ENCODE results near the gene ZNF516.

Gene ZNF516

DNA sequence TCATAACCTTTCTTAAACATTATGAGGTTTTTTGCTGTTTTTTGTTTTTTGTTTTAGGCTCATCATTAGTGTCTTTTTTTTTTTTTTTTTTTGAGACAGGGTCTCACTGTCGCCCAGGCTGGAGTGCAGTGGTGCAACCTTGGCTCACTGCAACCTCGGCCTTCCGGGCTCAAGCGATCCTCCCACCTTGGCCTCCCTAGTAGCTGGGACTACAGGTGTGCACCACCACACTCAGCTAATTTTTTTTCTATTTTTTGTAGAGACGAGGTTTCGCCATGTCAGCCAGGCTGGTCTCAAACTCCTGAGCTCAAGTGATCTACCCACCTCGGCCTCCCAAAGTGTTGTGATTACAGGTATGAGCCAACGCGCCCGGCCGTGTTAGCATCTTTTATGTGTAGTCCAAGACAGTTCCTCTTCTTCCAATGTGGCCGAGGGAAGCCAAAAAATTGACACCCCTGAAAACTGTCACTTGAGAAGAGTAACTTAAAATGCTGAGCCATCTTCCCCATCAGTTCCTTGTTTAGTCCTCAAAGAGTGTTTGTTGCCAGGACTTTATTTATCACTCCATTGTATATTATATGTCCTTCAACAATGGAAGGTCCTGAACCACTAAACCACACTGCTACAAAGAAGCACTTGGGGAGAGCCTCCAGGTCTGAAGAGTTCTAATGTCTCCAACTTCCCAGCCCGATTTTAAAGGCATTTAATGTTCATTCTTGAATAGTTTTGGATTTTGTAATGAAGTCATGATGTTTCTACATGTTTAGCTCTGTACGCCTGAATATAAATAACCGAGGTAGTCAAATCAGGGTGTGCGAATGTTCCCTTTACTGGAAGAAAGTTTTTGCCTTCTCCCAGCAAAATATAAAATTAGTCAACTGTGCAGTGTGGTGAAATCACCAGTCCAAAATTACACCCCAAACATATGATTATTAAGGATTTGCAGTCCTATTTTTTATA, 26.4 kb downstream of the ZNF516 start:
- no peak for DNase-seq

DNA sequence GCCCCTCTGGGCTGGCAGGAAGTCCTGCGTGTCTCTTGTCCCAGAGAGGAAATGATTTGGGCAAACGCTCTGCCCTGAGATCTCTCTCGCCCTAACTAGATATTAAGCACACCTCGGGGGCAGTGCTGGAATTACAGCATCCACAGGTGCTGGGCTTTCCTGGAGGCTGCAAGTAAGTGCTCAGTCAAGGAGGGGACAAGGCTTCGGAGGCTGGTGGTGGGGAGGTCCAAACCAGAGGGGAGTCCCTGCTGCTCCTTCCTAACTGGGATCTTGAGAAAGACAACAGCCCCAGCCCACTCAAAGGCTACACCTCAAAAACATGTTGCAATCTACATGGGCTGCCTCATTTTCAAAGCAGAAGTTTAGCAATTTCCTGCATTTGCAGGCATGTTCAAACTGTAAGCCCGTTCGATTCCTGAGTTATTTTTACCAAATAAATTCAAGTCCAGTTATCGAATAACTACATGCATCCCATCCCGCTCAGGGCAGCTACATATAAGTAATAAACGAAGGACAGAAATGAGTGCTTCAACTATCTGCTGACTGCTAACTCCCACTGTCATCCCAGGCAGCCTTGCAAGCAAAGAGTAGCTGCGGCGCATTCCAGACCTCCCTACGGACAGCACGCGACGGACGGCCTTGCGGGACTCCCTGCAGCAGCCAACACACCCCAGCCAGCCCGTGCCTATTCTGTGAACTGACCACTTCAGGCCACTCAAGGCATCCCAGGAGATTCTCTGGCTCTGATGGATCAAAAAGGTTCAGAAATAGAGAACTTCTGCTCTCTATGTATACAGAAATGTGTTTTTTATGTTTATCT, 27.5 kb downstream of the ZNF516 start:
- DNase-seq = no peak

DNA sequence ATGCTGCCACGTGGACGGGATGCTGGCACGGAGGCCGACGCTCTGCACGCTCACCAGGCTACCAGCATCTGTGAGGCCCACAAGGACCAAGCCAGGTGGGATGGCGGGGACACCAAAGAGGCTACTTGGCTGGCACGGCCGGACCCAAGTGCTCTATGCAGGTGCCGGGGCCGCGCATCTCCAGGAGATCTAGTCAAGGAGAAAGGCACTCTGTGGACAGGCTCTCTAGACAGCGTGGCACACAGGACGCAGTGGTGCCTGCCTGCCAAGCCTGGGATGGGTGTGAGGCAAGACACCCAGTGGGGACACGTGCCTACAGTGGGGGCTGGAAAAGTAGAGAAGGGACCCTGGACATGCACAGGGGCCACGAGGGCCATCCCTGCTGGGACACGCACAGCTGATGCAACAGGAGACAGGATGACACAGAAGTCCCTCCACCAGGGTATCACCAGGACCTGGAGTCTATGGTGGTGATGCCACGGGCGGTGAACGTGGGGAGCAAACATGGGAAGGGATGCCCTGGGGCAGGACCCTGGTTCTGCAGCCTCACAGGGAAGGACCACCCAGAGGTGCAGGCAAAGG, 28.5 kb downstream of the ZNF516 start:
- no peak for DNase-seq

DNA sequence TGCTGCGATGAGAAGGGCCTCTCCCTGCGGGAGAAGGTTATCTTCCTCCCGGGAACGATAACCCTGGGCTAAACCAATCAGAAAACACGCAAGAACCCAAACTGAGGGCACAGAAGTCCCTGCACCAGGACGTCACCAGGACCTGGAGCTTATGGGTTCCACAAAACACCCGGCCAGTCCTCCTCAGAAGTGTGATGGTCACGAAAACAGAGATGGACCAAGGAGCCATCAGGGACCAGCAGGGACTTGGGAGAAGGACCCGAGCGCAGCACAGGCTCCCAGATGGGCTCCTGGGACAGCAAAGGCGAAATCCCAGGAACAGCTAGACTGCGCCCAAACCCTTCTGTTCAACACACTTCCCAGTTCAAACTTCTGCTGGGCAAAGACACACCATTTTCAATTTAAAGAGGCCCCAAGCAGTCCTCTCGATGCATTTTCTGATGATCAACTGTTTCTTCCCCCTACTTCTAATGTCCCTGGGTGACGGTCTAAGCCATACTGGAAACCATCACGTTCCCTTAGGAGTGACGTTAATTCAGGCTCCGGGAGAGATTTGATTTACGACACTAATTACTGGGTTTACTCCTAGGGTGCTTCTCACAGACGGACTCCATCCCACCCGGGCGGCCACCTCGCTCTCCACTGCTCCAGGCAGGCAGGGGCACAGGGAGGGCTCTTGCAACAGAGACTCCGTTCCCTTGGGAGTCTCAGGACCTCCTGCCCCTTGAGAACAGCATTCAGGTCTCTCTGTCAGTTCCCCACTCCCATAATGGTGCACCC, 29.2 kb downstream of the ZNF516 start:
- DNase-seq = no peak

DNA sequence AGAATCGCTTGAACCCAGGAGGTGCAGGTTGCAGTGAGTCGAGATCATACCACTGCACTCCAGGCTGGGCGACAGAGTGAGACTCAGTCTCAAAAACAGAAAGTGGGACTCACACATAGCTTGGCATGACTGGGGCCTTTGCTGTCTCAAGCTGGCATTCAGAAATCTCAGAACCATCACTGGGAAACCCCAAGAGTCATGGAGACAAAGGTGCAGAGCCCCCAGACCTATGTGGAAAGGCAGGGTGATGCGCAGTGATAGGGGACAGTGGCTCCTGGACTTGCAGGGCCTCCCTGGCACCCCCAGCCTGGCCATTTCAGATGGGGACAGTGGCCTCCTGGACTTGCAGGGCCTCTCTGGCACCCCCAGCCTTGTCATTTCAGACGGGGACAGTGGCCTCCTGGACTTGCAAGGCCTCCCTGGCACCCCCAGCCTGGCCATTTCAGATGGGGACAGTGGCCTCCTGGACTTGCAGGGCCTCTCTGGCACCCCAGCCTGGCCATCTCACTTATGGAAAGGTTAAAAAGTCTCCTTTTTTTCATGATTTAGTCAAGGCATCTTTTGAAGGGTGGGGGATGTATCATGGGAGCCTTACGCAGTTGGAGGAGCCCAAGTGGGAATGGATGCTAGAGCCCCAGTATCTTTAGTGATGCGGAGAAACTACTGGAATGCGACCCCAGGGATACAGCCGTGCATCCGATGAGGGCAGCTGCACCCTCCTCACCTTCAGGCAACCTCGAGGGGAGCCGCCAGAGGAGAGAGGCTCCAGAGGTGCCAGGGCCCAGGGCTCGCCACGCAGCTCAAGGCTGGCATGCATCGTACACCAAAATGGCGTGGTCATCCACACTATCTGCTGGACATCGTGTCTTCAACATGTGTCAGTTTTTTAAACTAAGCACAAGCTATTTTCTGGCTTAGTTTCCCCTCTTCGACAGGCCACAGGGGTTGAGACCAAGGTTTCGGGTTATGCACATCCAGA, 30.5 kb downstream of the ZNF516 start:
- DNase-seq = no peak

DNA sequence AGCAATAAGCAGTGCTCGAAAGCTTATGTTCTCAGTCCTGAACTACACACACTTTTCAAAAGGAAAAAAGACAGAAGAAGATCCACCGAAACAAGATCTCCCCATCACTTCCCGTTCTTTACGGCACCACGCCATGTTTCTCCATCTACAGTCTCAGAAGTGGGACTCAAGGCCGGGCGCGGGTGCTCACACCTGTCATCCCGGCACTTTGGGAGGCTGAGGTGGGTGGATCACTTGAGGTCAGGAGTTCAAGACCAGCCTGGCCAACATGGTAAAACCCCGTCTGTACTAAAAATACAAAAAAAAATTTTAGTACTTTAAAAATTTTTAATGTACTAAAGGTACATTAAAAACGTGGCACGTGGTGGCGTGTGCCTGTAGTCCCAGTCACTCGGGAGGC, 31.2 kb downstream of the ZNF516 start:
- DNase-seq = no peak

DNA sequence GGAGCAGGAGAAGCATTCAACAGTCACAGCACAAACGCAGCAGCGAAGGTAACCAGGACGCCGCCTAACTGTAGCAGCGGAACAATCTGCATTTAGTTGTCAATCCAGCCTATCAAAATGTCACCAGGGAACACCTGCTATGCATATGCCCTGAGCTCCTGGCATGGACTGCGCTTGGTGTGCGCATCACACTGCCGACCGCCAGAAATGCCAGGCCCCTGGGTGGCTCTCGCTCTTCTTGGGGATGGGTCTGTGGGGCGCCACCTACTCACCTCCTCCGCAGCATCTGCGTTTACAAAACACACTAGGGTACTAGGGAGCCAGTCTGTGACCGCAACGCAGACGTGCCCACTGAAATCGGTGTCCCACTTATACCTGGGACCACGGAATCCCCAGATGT, 31.7 kb downstream of the ZNF516 start:
- DNase-seq = peak in 1 of 2 experiments; percentile 24

DNA sequence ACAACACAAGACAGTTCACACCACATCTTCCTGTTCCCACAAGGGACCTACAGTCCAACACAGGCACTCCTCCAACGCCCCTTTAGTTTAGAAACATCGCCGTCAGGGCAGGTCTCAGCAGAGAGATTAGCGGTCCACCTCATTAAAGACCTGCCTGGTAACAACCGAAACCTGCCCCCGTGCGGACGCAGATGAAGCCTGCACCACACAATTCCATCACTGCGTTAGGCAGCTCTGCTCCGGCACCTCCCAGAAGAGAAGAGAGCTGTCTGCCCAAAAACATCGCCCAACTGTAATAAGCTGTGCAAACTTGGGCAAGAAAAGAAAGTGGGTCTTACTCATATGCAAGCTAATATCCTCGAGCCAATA, 32.7 kb downstream of the ZNF516 start:
- DNase-seq = no peak

DNA sequence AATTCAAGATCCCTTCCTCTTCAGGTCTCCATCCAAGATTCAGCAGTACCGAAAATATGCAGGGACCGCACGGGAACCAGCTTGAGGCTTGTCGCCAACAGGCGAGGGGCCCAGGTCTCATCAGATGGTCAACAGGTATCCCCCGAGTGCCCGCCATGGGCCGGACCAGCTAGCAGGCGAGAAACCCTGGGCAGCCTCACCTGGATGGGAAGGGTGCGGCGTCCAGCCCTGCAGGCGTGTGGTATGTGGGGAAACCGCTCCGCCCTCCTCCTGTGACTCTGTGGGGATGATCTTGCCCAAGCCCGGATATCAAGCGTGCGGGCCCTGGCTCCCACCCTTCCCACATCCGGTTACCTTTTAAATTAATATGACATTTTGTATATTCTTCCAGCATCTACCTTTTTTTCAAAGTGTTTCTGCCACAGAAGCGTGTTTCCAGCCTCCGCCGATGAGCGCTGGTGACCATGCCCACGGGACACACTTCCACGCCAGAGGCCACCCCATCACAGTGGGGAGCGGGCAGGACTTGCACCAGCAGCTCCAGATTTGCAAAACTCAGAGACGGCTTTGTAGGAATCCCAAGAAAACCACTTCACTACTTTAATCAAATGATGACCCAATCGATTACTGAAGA, 33.2 kb downstream of the ZNF516 start:
- no peak for DNase-seq

DNA sequence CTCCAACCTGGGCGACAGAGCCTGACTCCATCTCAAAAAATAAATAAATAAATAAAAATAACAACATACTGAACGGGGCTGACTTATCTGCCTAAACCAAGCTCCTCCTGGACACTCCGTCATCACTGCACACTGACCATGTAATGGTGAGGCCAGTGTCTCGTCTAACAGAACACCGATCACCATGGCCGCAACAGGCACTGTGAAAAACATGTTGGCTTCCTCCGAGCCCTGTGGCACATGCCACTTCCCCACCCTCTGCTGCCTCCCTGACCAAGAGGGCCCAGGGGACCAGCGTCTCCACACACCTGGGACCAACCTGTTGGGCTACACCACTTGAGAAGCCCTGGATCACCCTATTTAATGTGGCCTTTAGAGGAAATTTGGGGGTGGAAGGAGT, 33.9 kb downstream of the ZNF516 start:
- DNase-seq = no peak

DNA sequence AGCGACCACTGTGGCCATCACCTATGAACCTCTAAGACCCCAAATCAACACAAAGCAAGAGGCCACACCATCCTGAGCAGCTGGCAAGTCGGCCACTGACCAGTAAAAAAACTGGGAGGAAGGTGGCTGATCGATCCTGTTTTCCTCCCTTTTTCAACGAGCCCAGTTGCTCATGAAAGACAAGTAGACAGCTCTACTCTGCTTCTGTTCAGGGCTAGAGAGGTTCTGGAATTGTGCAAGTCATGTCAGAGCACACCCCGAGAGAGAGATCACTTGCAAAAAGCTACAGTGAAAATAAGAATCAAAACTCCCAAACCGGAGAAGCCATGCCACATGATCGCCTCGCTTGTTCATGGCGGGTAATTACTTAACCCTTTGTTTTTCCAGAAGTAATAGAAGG, 34.6 kb downstream of the ZNF516 start:
- no peak for DNase-seq

DNA sequence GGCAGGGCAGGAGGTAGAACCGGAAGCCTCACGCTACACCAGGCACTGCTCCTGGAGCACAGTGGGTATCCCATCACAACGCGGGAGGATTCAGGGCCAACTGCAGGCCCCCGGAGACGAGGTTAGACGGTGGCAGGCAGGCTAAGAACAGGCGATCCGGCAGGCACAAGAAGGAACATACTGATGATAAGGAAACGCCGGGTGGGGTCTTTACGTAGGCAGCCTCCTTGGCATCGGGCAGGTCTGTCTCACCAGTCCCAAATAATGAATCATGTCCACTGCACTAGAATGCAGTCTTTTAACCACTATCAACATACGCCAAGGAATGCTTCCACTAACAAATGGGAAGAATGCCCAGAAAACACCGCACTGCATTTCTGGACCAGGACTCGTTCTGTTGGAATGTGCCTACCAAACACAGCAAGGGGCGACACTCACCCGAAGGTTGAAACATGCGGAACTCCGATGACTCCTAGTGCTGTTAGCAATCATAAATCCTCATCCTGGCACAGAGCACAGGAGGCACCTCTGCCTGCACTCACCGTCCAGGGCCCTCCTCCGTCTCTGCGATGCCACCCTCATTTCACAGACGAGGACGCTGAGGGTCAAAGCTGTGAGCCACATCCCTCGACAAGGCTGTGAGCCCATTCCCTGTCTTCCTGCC, 35.2 kb downstream of the ZNF516 start:
- no peak for DNase-seq

DNA sequence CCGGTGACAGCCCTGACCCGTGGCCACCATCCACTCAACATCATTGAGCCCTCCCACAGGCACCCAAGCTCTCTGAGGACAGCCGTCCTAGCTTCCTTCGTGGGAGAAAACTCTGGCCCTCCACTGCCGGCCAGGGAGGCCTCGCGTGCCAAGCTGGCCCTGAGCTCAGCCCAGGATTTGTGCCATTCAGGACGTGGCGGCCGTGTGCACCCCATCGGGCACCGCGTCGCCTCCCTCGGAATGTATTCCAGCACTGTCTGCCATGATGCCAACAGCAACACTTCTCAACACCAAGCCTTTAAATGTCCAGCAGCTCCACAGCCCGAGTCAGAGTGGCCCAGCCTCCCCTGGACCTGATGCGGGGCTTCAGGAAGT, 35.7 kb downstream of the ZNF516 start:
- DNase-seq = no peak

DNA sequence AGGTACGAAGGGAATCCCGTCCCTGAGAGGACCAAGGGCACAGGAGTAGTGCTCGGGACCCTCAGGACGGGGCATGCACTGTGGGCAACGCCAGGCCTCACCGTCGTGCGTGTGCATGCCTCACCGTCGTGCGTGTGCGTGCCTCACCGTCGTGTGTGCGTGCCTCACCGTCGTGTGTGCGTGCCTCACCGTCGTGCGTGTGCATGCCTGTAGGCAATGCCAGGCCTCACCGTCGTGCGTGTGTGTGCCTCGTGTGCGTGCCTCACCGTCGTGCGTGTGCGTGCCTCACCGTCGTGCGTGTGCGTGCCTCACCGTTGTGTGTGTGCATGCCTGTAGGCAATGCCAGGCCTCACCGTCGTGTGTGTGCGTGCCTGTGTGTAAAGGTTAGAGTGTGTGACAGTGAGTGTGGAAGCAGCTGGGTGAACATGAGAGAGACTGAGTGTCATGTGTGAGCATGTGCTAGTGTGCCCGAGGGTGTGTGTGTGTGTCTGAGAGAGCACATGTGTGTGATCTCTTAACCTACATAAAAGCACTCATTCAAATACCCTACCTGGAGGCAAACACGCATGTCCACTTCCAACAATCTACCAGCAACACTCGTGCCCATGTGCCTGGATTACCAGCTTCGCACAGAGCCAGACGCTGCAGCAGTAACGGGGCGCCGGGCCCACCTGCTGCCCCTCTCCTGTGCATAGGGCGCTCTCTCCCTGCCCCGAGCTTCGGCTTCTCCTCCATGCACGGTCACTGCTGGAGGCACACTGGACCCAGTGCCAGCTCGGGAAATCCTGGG, 36.3 kb downstream of the ZNF516 start:
- no peak for DNase-seq

DNA sequence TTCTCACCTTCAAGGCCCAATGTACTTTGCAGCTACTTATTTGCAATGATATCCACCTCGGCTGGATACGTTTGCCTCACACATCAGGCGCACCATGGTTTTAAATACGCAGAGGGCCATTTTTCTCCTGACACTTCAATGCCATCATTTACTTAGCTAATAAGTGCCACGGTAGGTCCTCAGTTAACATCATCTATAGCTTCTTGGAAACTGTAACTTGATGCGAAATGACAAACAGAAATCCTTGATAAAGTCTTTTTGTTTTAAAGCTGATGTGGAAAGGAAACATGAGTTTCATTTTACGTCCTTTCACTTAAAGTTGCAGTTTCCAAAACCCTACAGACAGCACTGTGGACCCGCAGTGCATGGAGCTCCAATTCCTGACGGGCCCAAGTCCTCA, 37.1 kb downstream of the ZNF516 start:
- no peak for DNase-seq

DNA sequence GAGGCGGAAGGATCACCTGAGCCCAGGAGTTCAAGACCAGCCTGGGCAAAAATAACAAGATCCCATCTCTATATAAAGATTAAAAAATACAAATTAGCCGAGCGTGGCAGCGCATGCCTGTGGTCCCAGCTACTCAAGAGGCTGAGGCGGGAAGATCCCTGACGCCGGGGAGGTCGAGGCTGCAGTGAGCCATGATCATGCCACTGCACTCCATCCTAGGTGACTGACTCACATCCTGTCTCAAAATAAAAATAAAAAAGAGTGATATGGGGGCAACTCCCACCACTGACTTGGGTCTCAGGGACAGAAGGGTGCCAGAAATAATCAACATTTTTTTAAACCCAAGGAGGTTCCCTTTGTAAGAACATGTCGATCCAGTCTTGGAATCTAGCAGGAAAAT, 37.6 kb downstream of the ZNF516 start:
- DNase-seq = no peak

DNA sequence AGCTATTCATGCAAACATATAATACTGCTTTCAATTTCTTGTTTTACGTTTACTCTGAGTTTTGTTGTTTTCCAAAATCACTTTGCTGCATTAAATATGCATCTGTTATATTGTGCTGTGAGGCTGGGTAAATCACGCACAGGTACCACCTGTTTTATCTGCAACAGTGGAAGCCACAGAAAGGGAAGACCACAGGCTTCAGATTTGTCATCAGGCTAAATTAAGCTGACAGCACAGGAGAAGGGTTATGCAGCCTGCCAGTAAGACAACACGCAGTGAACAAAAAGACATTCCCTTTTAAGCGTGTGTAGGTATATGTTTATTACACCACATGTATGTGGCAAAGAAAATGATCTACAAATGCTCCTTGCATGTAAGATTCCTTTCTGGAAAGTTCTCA, 38.2 kb downstream of the ZNF516 start:
- no peak for DNase-seq

DNA sequence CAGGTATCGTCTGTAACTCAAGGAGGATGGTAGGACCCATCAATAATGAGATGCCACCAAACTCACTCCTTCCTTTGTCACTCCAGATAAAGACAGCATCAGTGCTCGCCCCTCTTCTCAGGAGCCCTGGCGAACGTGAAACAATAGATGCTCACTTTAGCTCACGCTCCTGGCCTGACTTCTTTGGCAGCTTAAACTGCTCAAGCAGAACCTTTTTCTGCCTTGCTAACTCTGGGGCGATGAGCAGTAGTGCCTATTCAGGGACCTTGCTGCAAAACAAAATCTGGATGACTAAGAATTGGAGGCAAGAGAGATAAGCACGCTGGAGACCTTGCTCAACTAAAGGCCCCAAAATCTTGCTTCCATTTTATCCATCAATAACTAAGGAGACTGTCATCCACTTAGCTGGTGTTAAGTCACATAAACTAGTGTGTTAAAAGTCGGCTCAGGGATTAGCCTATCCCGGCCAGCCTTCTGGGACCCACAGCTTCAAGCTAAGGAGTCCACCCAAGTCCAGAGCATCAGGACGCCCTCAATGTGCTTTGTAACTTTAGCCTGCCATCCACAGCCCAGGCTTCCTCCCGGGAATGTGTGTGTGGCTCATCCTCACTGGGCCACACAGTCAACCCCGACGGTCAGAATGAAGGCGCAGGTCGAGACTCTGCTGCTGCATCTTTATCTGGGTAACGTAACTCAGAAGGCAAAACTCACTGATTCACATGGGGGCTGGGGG, 38.9 kb downstream of the ZNF516 start:
- no peak for DNase-seq

All from NCI-H526 (cell line).